Measurements from ENCODE around the gene AKT3.

DNA sequence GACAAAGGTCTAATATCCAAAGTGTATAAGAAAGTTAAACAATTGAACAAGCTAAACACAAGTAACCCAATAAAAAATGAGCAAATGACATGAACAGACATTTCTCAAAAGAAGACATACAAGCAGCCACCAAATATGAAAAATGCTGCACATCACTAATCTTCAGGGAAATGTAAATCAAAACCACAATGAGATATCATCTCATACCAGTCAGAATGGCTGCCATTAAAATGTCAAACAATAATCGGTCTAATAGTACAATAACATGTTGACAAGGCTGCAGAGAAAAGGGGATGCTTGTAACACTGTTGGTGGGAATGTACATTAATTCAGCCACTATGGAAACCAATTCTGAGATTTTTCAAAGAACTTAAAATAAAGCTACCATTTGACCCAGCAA, 264.1 kb downstream of the AKT3 start:
- TF ChIP-seq, protein P1, sequence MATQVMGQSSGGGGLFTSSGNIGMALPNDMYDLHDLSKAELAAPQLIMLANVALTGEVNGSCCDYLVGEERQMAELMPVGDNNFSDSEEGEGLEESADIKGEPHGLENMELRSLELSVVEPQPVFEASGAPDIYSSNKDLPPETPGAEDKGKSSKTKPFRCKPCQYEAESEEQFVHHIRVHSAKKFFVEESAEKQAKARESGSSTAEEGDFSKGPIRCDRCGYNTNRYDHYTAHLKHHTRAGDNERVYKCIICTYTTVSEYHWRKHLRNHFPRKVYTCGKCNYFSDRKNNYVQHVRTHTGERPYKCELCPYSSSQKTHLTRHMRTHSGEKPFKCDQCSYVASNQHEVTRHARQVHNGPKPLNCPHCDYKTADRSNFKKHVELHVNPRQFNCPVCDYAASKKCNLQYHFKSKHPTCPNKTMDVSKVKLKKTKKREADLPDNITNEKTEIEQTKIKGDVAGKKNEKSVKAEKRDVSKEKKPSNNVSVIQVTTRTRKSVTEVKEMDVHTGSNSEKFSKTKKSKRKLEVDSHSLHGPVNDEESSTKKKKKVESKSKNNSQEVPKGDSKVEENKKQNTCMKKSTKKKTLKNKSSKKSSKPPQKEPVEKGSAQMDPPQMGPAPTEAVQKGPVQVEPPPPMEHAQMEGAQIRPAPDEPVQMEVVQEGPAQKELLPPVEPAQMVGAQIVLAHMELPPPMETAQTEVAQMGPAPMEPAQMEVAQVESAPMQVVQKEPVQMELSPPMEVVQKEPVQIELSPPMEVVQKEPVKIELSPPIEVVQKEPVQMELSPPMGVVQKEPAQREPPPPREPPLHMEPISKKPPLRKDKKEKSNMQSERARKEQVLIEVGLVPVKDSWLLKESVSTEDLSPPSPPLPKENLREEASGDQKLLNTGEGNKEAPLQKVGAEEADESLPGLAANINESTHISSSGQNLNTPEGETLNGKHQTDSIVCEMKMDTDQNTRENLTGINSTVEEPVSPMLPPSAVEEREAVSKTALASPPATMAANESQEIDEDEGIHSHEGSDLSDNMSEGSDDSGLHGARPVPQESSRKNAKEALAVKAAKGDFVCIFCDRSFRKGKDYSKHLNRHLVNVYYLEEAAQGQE (IDR thresholded peaks at IDR 0.05; ENCODE audit: low read depth): no peak
- TF ChIP-seq EP300 (IDR thresholded peaks at IDR 0.05; ENCODE audit: borderline replicate concordance) (no peak), TAF1 (IDR thresholded peaks at IDR 0.05; ENCODE audit: low read depth) (no peak), FOXM1 (IDR thresholded peaks at IDR 0.05; ENCODE audit: borderline replicate concordance, low read depth) (no peak), YY1 (IDR thresholded peaks at IDR 0.05; ENCODE audit: low read depth) (no peak), RAD21 (IDR thresholded peaks at IDR 0.05; ENCODE audit: low read depth) (no peak), TEAD4 (IDR thresholded peaks at IDR 0.05) (no peak), TCF12 (IDR thresholded peaks at IDR 0.05; ENCODE audit: low read depth) (no peak), ZBTB7A (IDR thresholded peaks at IDR 0.05; ENCODE audit: low read depth) (no peak), NFIC (IDR thresholded peaks at IDR 0.05) (no peak), EGR1 (IDR thresholded peaks at IDR 0.05) (no peak)
- TF ChIP-seq, protein P2, sequence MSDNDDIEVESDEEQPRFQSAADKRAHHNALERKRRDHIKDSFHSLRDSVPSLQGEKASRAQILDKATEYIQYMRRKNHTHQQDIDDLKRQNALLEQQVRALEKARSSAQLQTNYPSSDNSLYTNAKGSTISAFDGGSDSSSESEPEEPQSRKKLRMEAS (IDR thresholded peaks at IDR 0.05): no peak
- TF ChIP-seq, protein P3, sequence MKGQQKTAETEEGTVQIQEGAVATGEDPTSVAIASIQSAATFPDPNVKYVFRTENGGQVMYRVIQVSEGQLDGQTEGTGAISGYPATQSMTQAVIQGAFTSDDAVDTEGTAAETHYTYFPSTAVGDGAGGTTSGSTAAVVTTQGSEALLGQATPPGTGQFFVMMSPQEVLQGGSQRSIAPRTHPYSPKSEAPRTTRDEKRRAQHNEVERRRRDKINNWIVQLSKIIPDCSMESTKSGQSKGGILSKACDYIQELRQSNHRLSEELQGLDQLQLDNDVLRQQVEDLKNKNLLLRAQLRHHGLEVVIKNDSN (IDR thresholded peaks at IDR 0.05): no peak
